Breast epithelium (tissue), 4 donors: ENCODE measurements around the gene SLC49A4. TPM values are rescaled to one million over a fixed set of nuclear protein-coding genes. Genes with fewer than 3 reads are reported as not detected.

ENCODE experiments used
- DNase-seq, 2 donors: peaks; one replicate each; pipeline ENCODE4 v3.0.0-alpha.2; 2019; ENCODE audit warnings: low spot score in 2 of 2
- H3K27ac ChIP-seq, 2 donors: fragments of 200-600 bp; sonication (generic) in 1 of 2; one replicate each; pipeline ENCODE4 v1.5.1; 2016 to 2019; ENCODE audit warnings: mild to moderate bottlenecking in 1 of 2
- H3K27me3 ChIP-seq, 2 donors: fragments of 200-600 bp; sonication (generic) in 1 of 2; one replicate each; pipeline versions ENCODE4 v1.5.1 to v1.6.0; 2017 to 2019; ENCODE audit warnings: control low read depth in 1 of 2, mild to moderate bottlenecking in 1 of 2
- H3K36me3 ChIP-seq: fragments of 200-600 bp; one replicate; pipeline ENCODE4 v1.5.1; 2019
- H3K4me1 ChIP-seq, 2 donors: fragments of 200-600 bp; sonication (generic); one replicate each; pipeline ENCODE4 v1.5.1; 2016 to 2019; ENCODE audit warnings: control low read depth in 1 of 2
- H3K4me3 ChIP-seq, 3 donors: fragments of 200-600 bp; sonication (generic); 1 replicate in 2 of 3; 2 replicates in 1 of 3; pipeline ENCODE4 v1.5.1; 2016 to 2019; ENCODE audit warnings: mild to moderate bottlenecking in 3 of 3, moderate library complexity in 2 of 3
- H3K9me3 ChIP-seq, 2 donors: fragments of 200-600 bp; sonication (generic) in 1 of 2; one replicate each; pipeline ENCODE4 v1.5.1; 2016 to 2019; ENCODE audit warnings: control low read depth in 1 of 2
- POLR2A ChIP-seq: fragments of 450-650 bp; IDR thresholded peaks from one replicate; pipeline ENCODE4 v1.6.1; 2016; ENCODE audit warnings: antibody characterized with exemption, mild to moderate bottlenecking, moderate library complexity
- POLR2AphosphoS5 ChIP-seq, 3 donors: sonication (generic); formaldehyde crosslinking; IDR thresholded peaks; one replicate each; pipeline ENCODE4 v1.6.1; 2017; ENCODE audit warnings: antibody characterized with exemption in 3 of 3
- intact Hi-C: fragments of 100-400 bp; cut with DNase I; formaldehyde crosslinking; loops from one replicate; pipeline ENCODE4 v1.15.1; 2023; ENCODE audit warnings: low total_unique reads
- total RNA-seq, 3 donors: library from RNA; depleted of rRNA; stranded (reverse); fragments of >200 nt; gene quantifications; one replicate each; pipeline ENCODE4 v1.1.0, GENCODE V29; 2016
- TF ChIP-seq, protein P1 (sequence below), 3 donors: fragments of 450-650 bp; IDR thresholded peaks; one replicate each; pipeline ENCODE4 v1.5.1; 2016 to 2017; ENCODE audit warnings: antibody characterized with exemption in 3 of 3, mild to moderate bottlenecking in 3 of 3, moderate library complexity in 3 of 3

SLC49A4 gene
- total RNA-seq, 3 donors from 2014 or later, result 14.1 to 17.7 (median 17.6) TPM

DNA sequence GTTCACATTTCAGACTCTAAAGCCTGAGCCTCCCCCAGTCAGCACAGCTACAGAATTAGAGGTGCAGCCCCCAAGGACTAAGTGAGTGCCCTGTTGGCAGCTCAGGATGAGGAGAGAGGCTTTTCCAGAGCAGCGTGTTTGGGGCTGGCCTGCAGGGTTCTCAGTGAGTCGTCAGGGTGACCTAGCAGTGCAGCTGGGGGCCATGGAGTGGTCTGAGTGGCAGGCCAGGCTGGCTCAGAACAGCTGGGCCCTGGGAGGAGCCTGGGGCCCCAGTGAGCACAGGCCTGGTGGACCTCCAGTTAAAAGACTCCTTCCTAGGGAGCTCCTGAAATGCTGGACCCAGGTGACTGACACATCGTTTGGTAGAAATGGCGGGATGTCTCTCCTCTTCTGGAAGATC is 108.3 kb downstream of the SLC49A4 start:
- Histone ChIP-seq H3K27ac (no peak overlapping the region), H3K4me1 (no peaks in the 10 kb centered on the region), H3K36me3 (no peaks in the 10 kb centered on the region), H3K27me3 (no peaks in the 10 kb centered on the region), H3K4me3 (no peak overlapping the region), H3K9me3 (no peaks in the 10 kb centered on the region)
- intact Hi-C loops, result no loop called here
- TF ChIP-seq POLR2A (no peak), POLR2AphosphoS5 (IDR thresholded peaks at IDR 0.05) (no peak)
- TF ChIP-seq, protein P1, sequence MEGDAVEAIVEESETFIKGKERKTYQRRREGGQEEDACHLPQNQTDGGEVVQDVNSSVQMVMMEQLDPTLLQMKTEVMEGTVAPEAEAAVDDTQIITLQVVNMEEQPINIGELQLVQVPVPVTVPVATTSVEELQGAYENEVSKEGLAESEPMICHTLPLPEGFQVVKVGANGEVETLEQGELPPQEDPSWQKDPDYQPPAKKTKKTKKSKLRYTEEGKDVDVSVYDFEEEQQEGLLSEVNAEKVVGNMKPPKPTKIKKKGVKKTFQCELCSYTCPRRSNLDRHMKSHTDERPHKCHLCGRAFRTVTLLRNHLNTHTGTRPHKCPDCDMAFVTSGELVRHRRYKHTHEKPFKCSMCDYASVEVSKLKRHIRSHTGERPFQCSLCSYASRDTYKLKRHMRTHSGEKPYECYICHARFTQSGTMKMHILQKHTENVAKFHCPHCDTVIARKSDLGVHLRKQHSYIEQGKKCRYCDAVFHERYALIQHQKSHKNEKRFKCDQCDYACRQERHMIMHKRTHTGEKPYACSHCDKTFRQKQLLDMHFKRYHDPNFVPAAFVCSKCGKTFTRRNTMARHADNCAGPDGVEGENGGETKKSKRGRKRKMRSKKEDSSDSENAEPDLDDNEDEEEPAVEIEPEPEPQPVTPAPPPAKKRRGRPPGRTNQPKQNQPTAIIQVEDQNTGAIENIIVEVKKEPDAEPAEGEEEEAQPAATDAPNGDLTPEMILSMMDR (IDR thresholded peaks at IDR 0.05), result no peak
- no peak for DNase-seq

DNA sequence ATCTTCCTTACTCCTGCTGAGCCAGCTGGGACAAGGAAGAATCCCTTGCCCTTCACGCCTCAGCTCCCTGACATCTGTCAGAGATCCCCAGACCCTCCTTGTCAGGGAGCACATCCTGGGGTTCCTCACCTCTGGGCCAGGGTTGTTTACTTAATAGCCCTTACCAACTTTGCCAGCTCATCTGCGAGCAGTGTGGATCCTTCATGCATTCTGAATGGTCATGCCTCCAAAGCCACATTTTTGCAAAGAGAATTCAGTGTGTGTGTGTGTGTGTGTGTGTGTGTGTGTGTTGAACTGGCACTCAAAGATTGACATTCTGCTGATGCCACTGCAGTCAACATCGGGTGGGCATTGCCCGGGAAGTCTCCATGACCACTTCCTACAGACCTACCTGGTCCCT is 112.6 kb downstream of the SLC49A4 start:
- H3K27me3 ChIP-seq, result peaks cover 0 to 8% of the 10 kb centered on the region in 2 donors
- TF ChIP-seq POLR2AphosphoS5 (IDR thresholded peaks at IDR 0.05) (no peak), POLR2A (no peak)
- TF ChIP-seq, protein P1 (IDR thresholded peaks at IDR 0.05), result no peak
- no peaks in the 10 kb centered on the region for H3K9me3 ChIP-seq
- DNase-seq, result no peak
- intact Hi-C loops, result no loop called here
- H3K36me3 ChIP-seq, result no peaks in the 10 kb centered on the region
- no peak overlapping the region for H3K27ac ChIP-seq
- no peaks in the 10 kb centered on the region for H3K4me1 ChIP-seq
- no peak overlapping the region for H3K4me3 ChIP-seq

DNA sequence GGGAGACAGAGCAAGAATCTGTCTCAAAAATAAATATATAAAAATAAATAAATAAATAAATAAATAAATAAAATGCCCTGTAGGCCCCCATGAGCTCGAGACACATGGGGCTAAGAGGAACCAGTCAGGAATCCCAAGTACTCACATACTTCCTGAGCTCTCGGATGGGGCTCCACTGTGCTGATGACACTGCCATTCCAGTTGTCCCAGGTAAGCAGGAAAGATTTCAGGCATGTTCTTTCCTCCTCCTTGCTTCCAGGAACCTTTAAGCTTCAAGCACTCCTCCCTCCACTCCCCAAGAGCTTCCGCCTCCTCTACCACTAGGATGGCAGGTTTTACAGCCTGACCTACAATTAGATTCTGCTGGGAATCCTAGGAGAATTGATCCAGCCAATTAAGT is 113.4 kb downstream of the SLC49A4 start:
- Histone ChIP-seq H3K9me3 (no peaks in the 10 kb centered on the region), H3K36me3 (no peaks in the 10 kb centered on the region), H3K4me3 (no peak overlapping the region), H3K27me3 (peaks cover 0 to 16% of the 10 kb centered on the region in 2 donors), H3K27ac (no peak overlapping the region), H3K4me1 (no peaks in the 10 kb centered on the region)
- intact Hi-C loops, result no loop called here
- no peak for TF ChIP-seq POLR2A
- no peak for DNase-seq

DNA sequence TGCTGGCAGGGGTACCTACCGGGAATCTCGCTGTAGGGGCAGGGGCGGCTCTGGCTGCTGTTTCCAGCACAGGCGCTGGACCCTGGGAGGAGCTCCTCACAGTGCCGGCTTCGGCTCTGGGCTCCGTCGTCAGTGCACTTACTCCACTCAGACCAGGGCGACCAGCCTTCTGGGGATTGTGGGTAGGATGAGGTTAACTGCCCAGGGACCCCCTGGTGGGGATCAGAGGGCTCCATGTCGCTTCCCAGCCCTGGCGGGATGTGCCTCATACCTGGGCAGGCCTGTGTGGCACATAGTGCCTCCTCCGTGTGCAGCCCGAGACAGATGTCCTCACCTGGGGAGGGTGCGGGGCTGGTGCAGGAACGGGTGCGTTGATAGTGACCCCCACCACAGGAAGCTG is 117.0 kb downstream of the SLC49A4 start:
- H3K27ac ChIP-seq, result no peak overlapping the region
- H3K9me3 ChIP-seq, result no peaks in the 10 kb centered on the region
- H3K27me3 ChIP-seq, result peaks cover 0 to 35% of the 10 kb centered on the region in 2 donors
- H3K4me3 ChIP-seq, result no peak overlapping the region
- H3K36me3 ChIP-seq, result no peaks in the 10 kb centered on the region
- intact Hi-C loops, result no loop called here
- TF ChIP-seq POLR2AphosphoS5 (IDR thresholded peaks at IDR 0.05) (no peak), POLR2A (no peak)
- TF ChIP-seq, protein P1 (IDR thresholded peaks at IDR 0.05), result no peak
- no peak for DNase-seq
- no peaks in the 10 kb centered on the region for H3K4me1 ChIP-seq

DNA sequence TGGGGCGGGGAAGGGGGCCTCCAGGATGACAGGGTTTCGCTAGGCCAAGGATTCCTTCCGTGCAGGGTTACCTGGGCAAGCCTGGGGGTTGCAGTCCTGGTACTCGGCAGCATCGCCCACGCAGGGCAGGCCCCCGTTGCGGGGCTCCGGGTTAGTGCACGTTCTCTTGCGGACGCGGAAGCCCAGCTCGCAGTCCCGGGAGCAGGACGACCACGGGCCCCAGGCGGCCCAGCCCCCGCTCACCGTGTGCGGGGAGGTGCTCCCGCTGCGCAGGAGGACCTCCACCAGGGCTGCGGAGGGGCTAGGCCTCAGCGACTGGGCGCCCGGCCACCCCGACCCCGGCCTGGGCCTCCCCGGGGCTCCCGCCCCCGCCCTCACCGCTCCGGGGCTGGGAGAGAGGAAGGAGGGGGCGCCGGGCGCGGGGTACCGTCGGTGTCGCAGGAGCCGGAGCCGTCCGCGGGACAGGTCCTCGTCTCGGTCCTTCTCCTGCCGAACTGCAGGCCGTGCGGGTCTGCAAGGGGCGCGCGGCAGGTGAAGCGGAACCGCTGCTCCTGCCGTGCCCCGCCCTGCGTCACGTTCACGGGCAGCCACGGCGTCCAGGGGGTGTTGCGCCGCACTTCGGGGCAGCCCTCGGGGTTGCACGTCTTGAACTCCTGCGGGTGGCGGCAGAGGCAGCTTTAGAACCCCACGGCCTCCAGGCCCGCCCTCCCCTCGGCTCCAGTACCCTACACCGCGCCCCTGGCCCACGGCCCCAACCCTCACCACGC is 118.1 kb downstream of the SLC49A4 start:
- Histone ChIP-seq H3K4me3 (peak overlapping the region in 2 of 3 donors; percentile 16 to 50), H3K9me3 (no peaks in the 10 kb centered on the region), H3K27ac (no peak overlapping the region), H3K4me1 (no peaks in the 10 kb centered on the region), H3K36me3 (no peaks in the 10 kb centered on the region), H3K27me3 (peaks cover 0 to 35% of the 10 kb centered on the region in 2 donors)
- intact Hi-C loops, result no loop called here
- no peak for DNase-seq
- TF ChIP-seq POLR2AphosphoS5 (IDR thresholded peaks at IDR 0.05) (no peak), POLR2A (no peak)
- TF ChIP-seq, protein P1 (IDR thresholded peaks at IDR 0.05), result no peak
